K562 (cell line): Measurements from ENCODE around the gene SLC22A23. TPM values are rescaled to one million over a fixed set of nuclear protein-coding genes. Genes with fewer than 3 reads are reported as not detected.

ENCODE experiments used
- ATAC-seq: fragments of 200-7000 bp; cut with Tn5 transposase; 3 replicates; pipeline ENCODE4 v1.9.1; 2020; ENCODE audit warnings: moderate library complexity
- BruUV-seq: library from RNA; stranded (reverse); fragments of 400-500 nt; replicated peaks from 2 replicates; lab custom pipeline; 2021; lab: Mats Ljungman, UMichigan
- CTCF ChIA-PET: fragments of 300-600 bp; formaldehyde crosslinking; extraction: SDS; loops from one replicate; lab custom pipeline; 2021; ENCODE audit warnings: low intra/inter-chr PET ratio; lab: Yijun Ruan, JAX
- POLR2A ChIA-PET: fragments of 300-600, 350-650 bp; sonication (Branson Sonifier 250); formaldehyde crosslinking; extraction: SDS; loops from one replicate; lab custom pipeline; 2021; ENCODE audit warnings: antibody characterized with exemption, inconsistent platforms; lab: Yijun Ruan, JAX
- DNase-seq, 4 experiments: peaks; one replicate each; pipeline versions ENCODE4 v3.0.0 to v3.0.0-alpha.2; 2011 to 2018; ENCODE audit warnings: low spot score in 3 of 4, mixed read lengths in 3 of 4; ENCODE audit errors: extremely low read depth in 1 of 4
- FAIRE-seq: peaks from 2 replicates; lab custom pipeline; 2011; peaks lifted over from hg19 to GRCh38; lab: Jason Lieb, UNC
- H2AFZ ChIP-seq: 2 replicates; pipeline ENCODE4 v1.6.0; 2011; ENCODE audit warnings: low read depth, low read length, control low read depth, inconsistent platforms
- H3K27ac ChIP-seq: fragments of 200-600 bp; 3 replicates; pipeline ENCODE4 v1.8.0; 2011; ENCODE audit warnings: low read depth, mild to moderate bottlenecking, control low read depth, inconsistent platforms, low read length, moderate library complexity, mixed read lengths; ENCODE audit errors: extremely low read depth
- H3K27me3 ChIP-seq, 2 experiments: fragments of 300-600 bp in 1 of 2; 2 replicates in 1 of 2; 3 replicates in 1 of 2; pipeline versions ENCODE4 v1.6.0 to v1.8.0; 2011; ENCODE audit warnings: inconsistent platforms in 2 of 2, low read length in 2 of 2, mild to moderate bottlenecking in 1 of 2, mixed read lengths in 1 of 2, moderate library complexity in 1 of 2; ENCODE audit not compliant: control insufficient read depth in 2 of 2, insufficient read depth in 2 of 2
- H3K36me3 ChIP-seq: fragments of 300-600 bp; 3 replicates; pipeline ENCODE4 v1.8.0; 2011; ENCODE audit warnings: mild to moderate bottlenecking, low read length, inconsistent platforms; ENCODE audit not compliant: control insufficient read depth, insufficient read depth
- H3K4me1 ChIP-seq, 2 experiments: fragments of 200-600 bp in 1 of 2; replicated peaks in 1 of 2; 2 replicates in 1 of 2; 3 replicates in 1 of 2; pipeline versions ENCODE4 v1.5.1 to v1.8.0; 2011; ENCODE audit warnings: inconsistent platforms in 2 of 2, low read length in 2 of 2, mild to moderate bottlenecking in 1 of 2, mixed read lengths in 1 of 2, moderate library complexity in 1 of 2; ENCODE audit not compliant: control insufficient read depth in 2 of 2, insufficient read depth in 2 of 2
- H3K4me2 ChIP-seq: 2 replicates; pipeline ENCODE4 v1.6.1; 2011; ENCODE audit warnings: low read length, control low read depth, inconsistent platforms, mixed read lengths; ENCODE audit not compliant: insufficient read depth
- H3K4me3 ChIP-seq: fragments of 200-600 bp; sonication (generic), shearing (Covaris generic); 2 replicates; pipeline ENCODE4 v1.5.1; 2016; ENCODE audit warnings: control low read depth, inconsistent platforms
- H3K79me2 ChIP-seq: fragments of 200-600 bp; 3 replicates; pipeline ENCODE4 v1.8.0; 2011; ENCODE audit warnings: low read length, inconsistent platforms; ENCODE audit not compliant: control insufficient read depth, insufficient read depth
- H3K9ac ChIP-seq, 2 experiments: 2 replicates each; pipeline versions ENCODE4 v1.6.0 to v1.6.1; 2011; ENCODE audit warnings: low read depth in 2 of 2, low read length in 2 of 2, control low read depth in 1 of 2, inconsistent platforms in 1 of 2, mild to moderate bottlenecking in 1 of 2, mixed read lengths in 1 of 2; ENCODE audit not compliant: insufficient read depth in 1 of 2
- H3K9me1 ChIP-seq: one replicate; pipeline ENCODE4 v1.6.0; 2011; ENCODE audit warnings: inconsistent platforms, mild to moderate bottlenecking, low read length, moderate library complexity; ENCODE audit not compliant: control insufficient read depth, insufficient read depth
- H3K9me3 ChIP-seq: replicated peaks from 2 replicates; pipeline ENCODE4 v1.5.1; 2011; ENCODE audit warnings: low read depth, low read length, inconsistent platforms; ENCODE audit not compliant: control insufficient read depth, insufficient read depth
- H4K20me1 ChIP-seq: replicated peaks from 2 replicates; pipeline ENCODE4 v1.6.1; 2011; ENCODE audit warnings: low read length, inconsistent platforms, mixed read lengths; ENCODE audit not compliant: control insufficient read depth, insufficient read depth
- ASH1L ChIP-seq: fragments of 450-650 bp; IDR thresholded peaks from 2 replicates; pipeline ENCODE4 v1.6.1; 2018; ENCODE audit warnings: borderline replicate concordance, mild to moderate bottlenecking, low read depth; ENCODE audit not compliant: partially characterized antibody
- CBX3 ChIP-seq, 2 experiments: IDR thresholded peaks; 1 replicate in 1 of 2; 2 replicates in 1 of 2; pipeline ENCODE4 v1.6.1; 2012; ENCODE audit warnings: inconsistent platforms in 2 of 2, low read length in 2 of 2, borderline replicate concordance in 1 of 2, control low read depth in 1 of 2
- CEBPB ChIP-seq: fragments of 450-650 bp; IDR thresholded peaks from 2 replicates; pipeline ENCODE4 v1.6.1; 2016; ENCODE audit warnings: missing genetic modification characterization, missing compliant biosample characterization
- DACH1 ChIP-seq: fragments of 450-650 bp; IDR thresholded peaks from 2 replicates; pipeline ENCODE4 v1.6.1; 2018; ENCODE audit not compliant: partially characterized antibody
- EP300 ChIP-seq: IDR thresholded peaks from 2 replicates; pipeline ENCODE4 v1.6.1; 2012; ENCODE audit warnings: low read length, improper control_type of control experiment
- FOXO4 ChIP-seq: fragments of 450-650 bp; formaldehyde crosslinking; IDR thresholded peaks from 2 replicates; pipeline ENCODE4 v1.4.0; 2020; ENCODE audit warnings: mild to moderate bottlenecking, moderate library complexity
- GTF2E2 ChIP-seq: fragments of 200-800 bp; sonication (Bioruptor generic); IDR thresholded peaks from 2 replicates; pipeline ENCODE4 v1.6.1; 2016; ENCODE audit warnings: missing genetic modification characterization, missing compliant biosample characterization
- HNRNPK ChIP-seq: fragments of 200-400 bp; formaldehyde crosslinking; IDR thresholded peaks from one replicate; pipeline ENCODE4 v1.6.1; 2018; ENCODE audit warnings: mild to moderate bottlenecking, low read depth, low read length; ENCODE audit not compliant: poor library complexity, severe bottlenecking
- HOMEZ ChIP-seq: fragments of 250-450 bp; sonication (Bioruptor Pico); IDR thresholded peaks from 2 replicates; pipeline ENCODE4 v1.4.0; 2020; ENCODE audit warnings: mild to moderate bottlenecking, moderate library complexity
- MAFF ChIP-seq: IDR thresholded peaks from 2 replicates; pipeline ENCODE4 v1.6.1; 2012; ENCODE audit warnings: low read length, improper control_type of control experiment
- MEF2A ChIP-seq: IDR thresholded peaks from 2 replicates; pipeline ENCODE4 v1.6.1; 2011; ENCODE audit warnings: low read depth, mild to moderate bottlenecking, low read length, moderate library complexity; ENCODE audit not compliant: control insufficient read depth
- RBM25 ChIP-seq: fragments of 200-400 bp; formaldehyde crosslinking; IDR thresholded peaks from 2 replicates; pipeline ENCODE4 v1.6.1; 2018; ENCODE audit warnings: low read length, low read depth, moderate library complexity; ENCODE audit not compliant: severe bottlenecking
- RBM39 ChIP-seq: fragments of 200-400 bp; formaldehyde crosslinking; optimal IDR thresholded peaks from 2 replicates; pipeline ENCODE3; 2018; ENCODE audit warnings: low read depth, low read length
- SNIP1 ChIP-seq: fragments of 450-650 bp; IDR thresholded peaks from 2 replicates; pipeline ENCODE4 v1.7.1; 2017; ENCODE audit warnings: low read depth, mild to moderate bottlenecking
- SUPT5H ChIP-seq: fragments of 450-650 bp; IDR thresholded peaks from 2 replicates; pipeline ENCODE4 v1.6.1; 2016
- ZBTB1 ChIP-seq: sonication (generic); formaldehyde crosslinking; IDR thresholded peaks from 2 replicates; pipeline ENCODE4 v1.8.1; 2023; ENCODE audit warnings: missing genetic modification reagents, low read depth, mild to moderate bottlenecking, borderline replicate concordance
- ZBTB5 ChIP-seq: fragments of 450-650 bp; IDR thresholded peaks from 2 replicates; pipeline ENCODE4 v1.6.1; 2017; ENCODE audit warnings: antibody characterized with exemption
- ZNF311 ChIP-seq: fragments of 250-450 bp; sonication (Bioruptor Pico); IDR thresholded peaks from 2 replicates; pipeline ENCODE4 v1.4.0; 2020; ENCODE audit warnings: mild to moderate bottlenecking, moderate library complexity
- ZNF444 ChIP-seq: fragments of 250-450 bp; sonication (Bioruptor Pico); IDR thresholded peaks from 2 replicates; pipeline ENCODE4 v1.4.0; 2020; ENCODE audit warnings: mild to moderate bottlenecking, moderate library complexity
- WGBS: fragments of 100-300 bp; shearing (Covaris generic); methylation state at CpG from one replicate; pipeline ENCODE4 v1.1.6; 2016; ENCODE audit warnings: low coverage, mixed read lengths; ENCODE audit not compliant: insufficient coverage; ENCODE audit errors: missing lambda C conversion rate; 5-methylcytosine and 5-hydroxymethylcytosine counted together
- in situ Hi-C: fragments of 300-500 bp; cut with MboI; formaldehyde crosslinking; loops from 4 replicates; pipeline ENCODE4 v1.15.0; 2018; ENCODE audit warnings: inconsistent platforms, mixed read lengths
- intact Hi-C: fragments of 100-400 bp; cut with micrococcal nuclease; formaldehyde crosslinking; loops from 2 replicates; pipeline ENCODE4 v1.14.2; 2022
- polyA plus RNA-seq, 8 experiments: library from polyadenylated mRNA; depleted of rRNA in 4 of 8; stranded (reverse) in 5 of 8; unstranded in 3 of 8; fragments of >200 nt; fragmentation: Nextera tagmentation in 2 of 8; fragmentation: Illumina TruSeq in 1 of 8; extraction: Ambion mirVana in 2 of 8; extraction: Trizol in 1 of 8; gene quantifications; 2 replicates each; pipeline versions ENCODE4 v1.2.1 to v1.2.3, GENCODE V29; 2011 to 2014; ENCODE audit warnings: inconsistent platforms in 1 of 8, missing spikeins in 1 of 8
- total RNA-seq, 7 experiments: library from RNA; depleted of rRNA in 6 of 7; stranded (reverse); fragments of >200 nt in 6 of 7; fragmentation: Illumina TruSeq in 2 of 7; extraction: Trizol in 2 of 7; gene quantifications; 2 replicates each; pipeline versions ENCODE4 v1.2.1 to v1.2.3, GENCODE V29; 2011 to 2021; ENCODE audit warnings: low replicate concordance in 1 of 7

SLC22A23 gene
- total and polyA plus RNA-seq, 9 of the 15 experiments (the other 6 are each of a cell fraction or from before 2014, with no cell fraction given), result 0.30 to 8.7 (median 2.5) TPM

GRCh38 chr6:3451498-3451897, 5.4 kb downstream of the SLC22A23 start:
- ATAC-seq, result no peak
- H3K9ac ChIP-seq, result no peak overlapping the region
- FAIRE-seq, result no peak
- in situ Hi-C loops (no loop called here), intact Hi-C loops (no loop called here)
- H3K36me3 ChIP-seq, result no peaks in the 10 kb centered on the region; the same call in 2 of the 3 replicates
- H3K27me3 ChIP-seq, result 0 out of 5 replicates have a peak, but pooled peaks cover 0 to 7% of the 10 kb centered on the region in 2 experiments
- DNase-seq, result no peak
- H3K27ac ChIP-seq, result no peak overlapping the region
- BruUV-seq, result no TSS peak
- H2AFZ ChIP-seq, result no peak overlapping the region
- no peak overlapping the region for H3K4me3 ChIP-seq
- peaks cover 22 to 31% of the 10 kb centered on the region in 2 experiments for H3K4me1 ChIP-seq
- no peak overlapping the region for H3K4me2 ChIP-seq
- peaks cover 29% of the 10 kb centered on the region for H3K79me2 ChIP-seq
- 89% methylated on average over 6 of the region's 6 CpGs for WGBS
- H4K20me1 ChIP-seq, result peaks cover 17% of the 10 kb centered on the region
- no peaks in the 10 kb centered on the region for H3K9me1 ChIP-seq
- CTCF ChIA-PET, result no interaction called here
- no peak for TF ChIP-seq CEBPB
- TF ChIP-seq RBM25, result no peak
- TF ChIP-seq FOXO4 (CRISPR knock-in tag), result no peak
- no peak for TF ChIP-seq RBM39
- no peak for TF ChIP-seq MAFF
- no peak for TF ChIP-seq ZBTB5
- TF ChIP-seq SUPT5H, result no peak
- no peak for TF ChIP-seq CBX3 (IDR thresholded peaks at IDR 0.05; ENCODE audit: borderline replicate concordance in 1 of 2, low read length in 2 of 2)
- no peak for TF ChIP-seq HOMEZ (CRISPR knock-in tag)
- no peak for TF ChIP-seq ASH1L
- no peak for TF ChIP-seq EP300
- no peak for TF ChIP-seq GTF2E2 (tag)
- no peak for TF ChIP-seq ZNF311 (CRISPR knock-in tag)
- no peak for TF ChIP-seq DACH1
- TF ChIP-seq MEF2A, result no peak
- no peak for TF ChIP-seq HNRNPK
- TF ChIP-seq SNIP1, result no peak
- TF ChIP-seq ZNF444 (CRISPR knock-in tag), result no peak
- no peak for TF ChIP-seq ZBTB1 (CRISPR knock-in tag)
- POLR2A ChIA-PET, result interaction anchor here (1.3 to 2.2 kb wide), 3 partner anchors 9 to 20 kb away, joined by 3 to 5 read pairs (median 4); no protein-coding TSS in a partner anchor
- no peaks in the 10 kb centered on the region for H3K9me3 ChIP-seq
